HFF-Myc (cell line): ENCODE measurements around the gene AK2.
"Not testable (repeated sequence)": the region's sequence is repeated elsewhere in the genome, so short reads cannot be mapped to it uniquely, and the experiment has no call there.

ENCODE experiments used
- DNase-seq: peaks from one replicate; pipeline ENCODE4 v3.0.0-alpha.2; 2011; ENCODE audit warnings: low read depth; ENCODE audit errors: extremely low read depth
- H3K4me3 ChIP-seq: replicated peaks from 2 replicates; pipeline ENCODE4 v1.5.1; 2011; ENCODE audit warnings: low read depth, mild to moderate bottlenecking, control low read depth, low read length
- CTCF ChIP-seq: IDR thresholded peaks from 2 replicates; pipeline ENCODE4 v1.5.1; 2012; ENCODE audit warnings: mild to moderate bottlenecking, low read depth, low read length, control low read depth; ENCODE audit errors: missing control alignments

The AK2 gene

GRCh38 chr1:33049371-33049770 lies 12.7 kb upstream of the AK2 start:
- TF ChIP-seq CTCF: no peak
- no peak overlapping the region for H3K4me3 ChIP-seq
- DNase-seq: no peak

- TF ChIP-seq CTCF: no peak
- no peak overlapping the region for H3K4me3 ChIP-seq
- no peak for DNase-seq
These were observed 11.7 kb upstream of the AK2 start for GRCh38 chr1:33048426-33048825.

- H3K4me3 ChIP-seq: no peak overlapping the region
- no peak for TF ChIP-seq CTCF
- DNase-seq: no peak
These were observed 11.2 kb upstream of the AK2 start for GRCh38 chr1:33047839-33048305.

GRCh38 chr1:33047290-33047689 lies 10.6 kb upstream of the AK2 start:
- no peak for TF ChIP-seq CTCF
- no peak for DNase-seq
- no peak overlapping the region for H3K4me3 ChIP-seq

GRCh38 chr1:33046234-33046633 lies 9.6 kb upstream of the AK2 start:
- not testable (repeated sequence) for H3K4me3 ChIP-seq, DNase-seq

- no peak for DNase-seq
- TF ChIP-seq CTCF: no peak
These were observed 9.1 kb upstream of the AK2 start for GRCh38 chr1:33045814-33046213.

GRCh38 chr1:33045246-33045645 lies 8.6 kb upstream of the AK2 start:
- no peak overlapping the region for H3K4me3 ChIP-seq
- no peak for TF ChIP-seq CTCF
- DNase-seq: no peak

More at GRCh38 chr1:33045814-33046213, 9.1 kb upstream of the AK2 start:
- H3K4me3 ChIP-seq: no peak overlapping the region
